Myocyte (in vitro differentiated cells): ENCODE measurements around the gene MAGIX. TPM values are rescaled to one million over a fixed set of nuclear protein-coding genes. Genes with fewer than 3 reads are reported as not detected.

Experiments used
- DNase-seq: peaks from one replicate; pipeline ENCODE4 v3.0.0-alpha.2; 2012; ENCODE audit warnings: low read depth
- total RNA-seq: library from RNA; depleted of rRNA; stranded (reverse); fragments of >200 nt; gene quantifications from 2 replicates; pipeline ENCODE4 v1.2.3, GENCODE V29; 2014

MAGIX gene
- total RNA-seq, 1 donor from 2014 or later = 6.6 TPM

DNA sequence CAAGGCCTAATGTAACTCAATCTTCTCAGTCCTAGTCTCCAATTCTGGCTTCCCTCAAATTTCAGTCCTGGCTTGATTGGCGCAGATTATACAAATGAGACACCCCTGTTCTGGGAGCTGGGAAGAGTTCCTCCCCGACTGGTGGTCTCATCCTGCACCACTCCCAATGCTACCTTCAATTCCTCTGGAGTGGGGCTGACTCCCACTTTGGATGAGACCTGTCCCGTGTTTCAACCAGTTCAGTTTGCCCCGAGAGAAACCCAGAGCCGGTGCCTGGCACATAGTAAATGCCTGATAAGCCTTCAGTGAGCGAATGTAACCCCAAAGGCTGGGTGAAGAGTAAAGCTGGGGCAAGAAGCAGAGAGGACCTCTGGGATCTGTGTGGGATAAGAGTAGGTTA, 41.5 kb downstream of the MAGIX start:
- no peak for DNase-seq

DNA sequence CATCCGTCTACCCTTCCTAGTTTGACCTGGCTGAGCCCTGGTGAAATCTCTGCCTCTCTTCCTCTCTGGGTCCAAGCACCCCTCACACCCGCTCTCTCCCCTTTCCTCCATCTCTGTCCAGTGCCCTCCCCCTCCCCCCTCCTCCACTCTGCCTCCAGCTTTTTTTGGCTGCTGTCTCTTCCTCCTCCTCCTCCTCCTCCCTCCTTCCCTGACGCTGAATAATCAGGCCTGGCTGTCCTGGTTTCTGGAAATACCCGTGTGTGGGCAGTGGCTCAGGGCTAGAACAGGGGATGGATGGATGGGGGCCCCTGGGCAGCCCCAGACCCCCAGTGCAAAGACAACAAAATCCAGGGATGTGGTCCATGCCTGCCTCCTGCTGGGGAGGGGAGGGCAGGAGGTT, 42.2 kb downstream of the MAGIX start:
- no peak for DNase-seq

DNA sequence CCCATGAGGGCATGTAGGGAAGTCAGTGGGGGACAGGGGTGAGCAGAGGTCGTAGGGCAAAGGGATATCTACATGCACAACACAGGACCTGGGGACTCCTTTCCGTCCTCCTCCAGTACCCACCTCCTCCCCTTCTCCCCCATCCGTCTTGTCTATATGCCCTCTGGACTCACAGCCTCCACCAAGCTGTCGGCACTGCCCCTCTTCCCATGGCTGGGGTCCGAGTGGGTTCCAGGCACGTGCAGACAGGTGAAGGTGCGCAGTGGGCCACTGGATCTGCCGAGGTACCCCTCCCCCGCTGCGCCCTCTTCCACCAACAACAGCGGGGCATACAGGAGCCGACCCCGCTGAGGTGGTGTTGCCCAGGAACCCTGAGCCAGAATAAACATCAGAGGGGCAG, 42.9 kb downstream of the MAGIX start:
- DNase-seq = no peak

DNA sequence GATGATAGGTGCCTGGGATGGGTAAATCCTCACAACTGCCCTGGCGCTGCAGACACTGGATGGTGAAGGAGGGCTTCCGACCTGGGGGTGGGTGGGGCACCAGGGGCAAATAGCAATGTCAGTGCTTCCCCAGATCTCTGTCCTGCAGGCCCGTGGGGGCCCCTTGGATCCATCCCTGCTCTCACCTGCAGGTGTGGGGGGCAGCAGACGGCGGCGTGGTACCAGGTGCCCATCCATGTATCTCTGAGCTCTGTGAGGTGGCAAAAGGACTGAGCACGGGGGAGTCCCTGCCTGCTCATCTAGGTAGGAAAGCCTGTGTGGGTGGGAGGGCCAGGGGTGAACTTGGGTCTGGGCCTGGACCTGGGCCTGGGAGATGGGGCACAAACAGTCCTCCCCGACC, 44.0 kb downstream of the MAGIX start:
- DNase-seq = no peak

GRCh38 chrX:49208399-49208798, 45.8 kb downstream of the MAGIX start:
- DNase-seq = no peak

- no peak for DNase-seq
Measured at GRCh38 chrX:49209434-49210251, 47.1 kb downstream of the MAGIX start.

DNA sequence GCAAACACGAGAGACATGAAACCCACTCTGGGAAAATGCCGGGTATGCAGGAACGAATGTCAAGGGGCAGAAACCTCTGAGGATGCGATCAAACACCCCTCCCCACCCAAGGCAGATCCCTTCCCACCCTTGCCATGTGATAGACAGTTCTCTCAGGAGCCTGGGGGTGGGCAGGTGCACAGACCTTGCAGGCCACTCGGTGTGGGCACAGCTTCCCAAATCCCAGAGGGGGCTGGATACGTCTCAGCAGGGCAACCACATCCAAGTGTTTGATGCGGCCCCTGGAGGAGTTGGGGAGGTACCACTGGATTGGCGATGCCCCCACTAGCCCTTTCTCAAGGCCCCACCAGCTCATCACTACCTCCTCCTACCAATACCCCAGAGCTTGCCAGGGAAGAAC, 47.8 kb downstream of the MAGIX start:
- no peak for DNase-seq

DNA sequence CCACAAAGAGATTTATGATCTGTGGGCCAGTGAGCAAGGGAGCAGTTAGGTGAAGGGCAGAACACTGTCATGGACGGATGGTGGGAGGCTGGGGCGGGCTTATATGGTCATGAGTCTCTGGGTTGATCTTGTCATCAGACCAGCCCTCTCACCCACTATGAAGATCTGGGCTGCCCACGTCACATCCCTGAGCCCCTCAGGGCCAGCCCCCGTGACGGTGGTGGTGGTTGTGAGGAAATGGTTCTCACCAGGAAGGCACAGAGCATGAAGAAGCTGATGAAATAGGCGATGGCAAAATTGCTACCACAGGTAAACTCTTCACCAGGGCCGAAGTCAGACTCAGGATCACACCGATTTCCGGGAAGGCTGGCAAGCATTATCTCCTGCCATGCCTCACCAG, 48.5 kb downstream of the MAGIX start:
- no peak for DNase-seq

GRCh38 chrX:49212209-49212608, 49.7 kb downstream of the MAGIX start:
- DNase-seq = no peak

DNA sequence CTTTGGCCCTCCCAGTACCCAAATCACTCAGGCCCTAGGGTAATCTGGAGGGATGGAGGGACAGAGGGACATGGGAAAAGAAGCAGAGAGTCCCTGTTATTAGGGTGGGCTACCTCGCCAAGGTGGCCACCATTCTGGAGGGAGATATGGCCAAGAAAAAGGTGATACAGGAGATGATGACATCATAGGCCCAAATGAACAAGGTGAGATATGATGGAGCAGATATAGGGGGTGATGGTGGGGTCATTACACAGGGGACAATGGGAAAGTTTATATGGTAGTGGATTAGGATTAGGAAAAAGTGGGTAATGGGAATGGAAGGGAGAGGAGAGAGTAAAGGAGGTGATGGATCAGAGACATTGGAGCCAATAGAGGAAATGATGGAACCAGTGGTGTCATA, 50.3 kb downstream of the MAGIX start:
- DNase-seq = no peak

DNA sequence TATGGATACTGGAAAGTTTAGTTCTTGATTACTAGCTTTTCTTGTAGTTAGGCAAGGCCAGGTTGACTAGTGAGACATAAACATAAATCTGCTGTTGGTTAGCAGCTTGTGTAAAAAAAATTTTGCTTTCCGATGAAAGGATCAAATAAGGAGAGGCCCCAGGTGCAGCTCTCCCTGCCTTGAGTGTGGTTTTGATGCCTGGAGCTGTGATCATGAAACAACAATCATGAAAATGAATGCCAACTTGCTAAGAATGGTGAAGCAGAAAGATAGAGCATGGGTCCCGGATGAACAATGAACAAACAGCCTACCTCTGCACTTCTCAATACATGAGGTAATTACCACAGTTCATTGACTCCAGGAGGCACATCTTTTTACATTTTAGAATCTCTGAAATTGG, 51.9 kb downstream of the MAGIX start:
- no peak for DNase-seq

- no peak for DNase-seq
Measured at GRCh38 chrX:49214996-49215526, 52.5 kb downstream of the MAGIX start.

Other genes with a start within 250 kb of the MAGIX start
- gene PIM2, start 243.7 kb upstream of the MAGIX start, total RNA-seq = 4.6 and 6.2 TPM in 2 replicates
- gene OTUD5, start 205.2 kb upstream of the MAGIX start, total RNA-seq = 27.0 and 27.9 TPM in 2 replicates
- gene KCND1, start 190.9 kb upstream of the MAGIX start, total RNA-seq = 0.10 and 0.21 TPM in 2 replicates
- gene GRIPAP1, start 160.5 kb upstream of the MAGIX start, total RNA-seq = 22.4 and 24.4 TPM in 2 replicates
- 36.9 and 39.6 TPM in 2 replicates for gene TFE3, start 119.4 kb upstream of the MAGIX start, total RNA-seq
- gene CCDC120, start 103.8 kb upstream of the MAGIX start, total RNA-seq = not detected in 2 replicates
- gene PRAF2, start 88.8 kb upstream of the MAGIX start, total RNA-seq = 7.1 and 7.4 TPM in 2 replicates
- gene WDR45, start 82.9 kb upstream of the MAGIX start, total RNA-seq = 49.3 and 64.3 TPM in 2 replicates
- gene GPKOW, start 39.0 kb upstream of the MAGIX start, total RNA-seq = 23.9 and 26.7 TPM in 2 replicates
- gene PLP2, start 9.1 kb downstream of the MAGIX start, total RNA-seq = 48.7 and 68.3 TPM in 2 replicates
- 6.6 TPM in 2 replicates for gene PRICKLE3, start 23.6 kb downstream of the MAGIX start, total RNA-seq
- 1.8 TPM in 2 replicates for gene SYP, start 37.4 kb downstream of the MAGIX start, total RNA-seq
- gene CACNA1F, start 70.6 kb downstream of the MAGIX start, total RNA-seq = not detected in 2 replicates
- 8.7 and 11.9 TPM in 2 replicates for gene CCDC22, start 72.7 kb downstream of the MAGIX start, total RNA-seq
- 0.05 TPM in 1 of 2 replicates, not detected in the other for gene FOXP3, start 102.0 kb downstream of the MAGIX start, total RNA-seq
- 31.2 and 34.8 TPM in 2 replicates for gene PPP1R3F, start 107.0 kb downstream of the MAGIX start, total RNA-seq
- not detected in 2 replicates for gene GAGE10, start 140.9 kb downstream of the MAGIX start, total RNA-seq
- not detected in 2 replicates for gene GAGE12J, start 159.3 kb downstream of the MAGIX start, total RNA-seq
- not detected in 2 replicates for gene GAGE13, start 168.8 kb downstream of the MAGIX start, total RNA-seq